Measurements from ENCODE around the gene DNAAF9. TPM values are rescaled to one million over a fixed set of nuclear protein-coding genes. Genes with fewer than 3 reads are reported as not detected.

DNAAF9 gene
- polyA plus RNA-seq, 4 donors = 1.4 to 9.6 (median 3.5) TPM

- no peaks in the 10 kb centered on the region for H3K9me3 ChIP-seq (ENCODE audit: control insufficient read depth in 2 of 2, insufficient read depth in 1 of 2, low read depth in 1 of 2, low read length in 1 of 2)
- H3K27me3 ChIP-seq (ENCODE audit: control insufficient read depth in 3 of 3, insufficient read depth in 3 of 3, low read length in 3 of 3) = no peaks in the 10 kb centered on the region
- 1% methylated on average over 31 to 59 of the region's 59 CpGs for WGBS, 3 donors
- no peak for FAIRE-seq
- peak; percentile 86 to 88 for DNase-seq
- peak overlapping the region; percentile 71 to 92 (median 84) for H3K4me3 ChIP-seq (ENCODE audit: low read depth in 1 of 3, low read length in 3 of 3)
- peaks cover 0 to 5% (median 0%) of the 10 kb centered on the region in 3 donors for H3K4me1 ChIP-seq (ENCODE audit: control insufficient read depth in 3 of 3, insufficient read depth in 2 of 3, low read depth in 1 of 3, low read length in 2 of 3)
- no peaks in the 10 kb centered on the region for H3K36me3 ChIP-seq (ENCODE audit: control insufficient read depth in 3 of 3, insufficient read depth in 2 of 3, low read depth in 1 of 3, low read length in 3 of 3)
- peak overlapping the region; percentile 17 to 91 (median 87) for H3K27ac ChIP-seq (ENCODE audit: low read depth in 1 of 3, low read length in 2 of 3)
Measured at GRCh38 chr20:3407771-3408637, 535 bp upstream of the DNAAF9 start.

GRCh38 chr20:3406481-3407039, 909 bp downstream of the DNAAF9 start:
- H3K4me3 ChIP-seq (ENCODE audit: low read depth in 1 of 3, low read length in 3 of 3) = peak overlapping the region; percentile 71 to 92 (median 84)
- H3K36me3 ChIP-seq (ENCODE audit: control insufficient read depth in 3 of 3, insufficient read depth in 2 of 3, low read depth in 1 of 3, low read length in 3 of 3) = no peaks in the 10 kb centered on the region
- no peaks in the 10 kb centered on the region for H3K27me3 ChIP-seq (ENCODE audit: control insufficient read depth in 3 of 3, insufficient read depth in 3 of 3, low read length in 3 of 3)
- no peak for FAIRE-seq
- H3K9me3 ChIP-seq (ENCODE audit: control insufficient read depth in 2 of 2, insufficient read depth in 1 of 2, low read depth in 1 of 2, low read length in 1 of 2) = no peaks in the 10 kb centered on the region
- DNase-seq = no peak
- WGBS, 3 donors = 19 to 49% (median 44%) methylated on average over 27 of the region's 27 CpGs
- H3K27ac ChIP-seq (ENCODE audit: low read depth in 1 of 3, low read length in 2 of 3) = peak overlapping the region; percentile 28 to 79 (median 74)
- H3K4me1 ChIP-seq (ENCODE audit: control insufficient read depth in 3 of 3, insufficient read depth in 2 of 3, low read depth in 1 of 3, low read length in 2 of 3) = peaks cover 0 to 5% (median 0%) of the 10 kb centered on the region in 3 donors

GRCh38 chr20:3405696-3406358, 1.6 kb downstream of the DNAAF9 start:
- Histone ChIP-seq H3K4me3 (ENCODE audit: low read depth in 1 of 3, low read length in 3 of 3) (peak overlapping the region in 1 of 3 donors; percentile 92), H3K27ac (ENCODE audit: low read depth in 1 of 3, low read length in 2 of 3) (no peak overlapping the region), H3K9me3 (ENCODE audit: control insufficient read depth in 2 of 2, insufficient read depth in 1 of 2, low read depth in 1 of 2, low read length in 1 of 2) (no peaks in the 10 kb centered on the region), H3K36me3 (ENCODE audit: control insufficient read depth in 3 of 3, insufficient read depth in 2 of 3, low read depth in 1 of 3, low read length in 3 of 3) (no peaks in the 10 kb centered on the region), H3K27me3 (ENCODE audit: control insufficient read depth in 3 of 3, insufficient read depth in 3 of 3, low read length in 3 of 3) (no peaks in the 10 kb centered on the region), H3K4me1 (ENCODE audit: control insufficient read depth in 3 of 3, insufficient read depth in 2 of 3, low read depth in 1 of 3, low read length in 2 of 3) (peaks cover 0 to 5% (median 0%) of the 10 kb centered on the region in 3 donors)
- FAIRE-seq (no peak), DNase-seq (no peak)
- 39 to 50% (median 47%) methylated on average over 3 of the region's 3 CpGs for WGBS, 3 donors

- Histone ChIP-seq H3K9me3 (ENCODE audit: control insufficient read depth in 2 of 2, insufficient read depth in 1 of 2, low read depth in 1 of 2, low read length in 1 of 2) (no peaks in the 10 kb centered on the region), H3K4me3 (ENCODE audit: low read depth in 1 of 3, low read length in 3 of 3) (no peak overlapping the region)
- FAIRE-seq = no peak
Measured at GRCh38 chr20:3405139-3405538, 2.3 kb downstream of the DNAAF9 start.

GRCh38 chr20:3404402-3404801, 3.1 kb downstream of the DNAAF9 start:
- Histone ChIP-seq H3K9me3 (ENCODE audit: control insufficient read depth in 2 of 2, insufficient read depth in 1 of 2, low read depth in 1 of 2, low read length in 1 of 2) (no peaks in the 10 kb centered on the region), H3K27ac (ENCODE audit: low read depth in 1 of 3, low read length in 2 of 3) (no peak overlapping the region), H3K4me3 (ENCODE audit: low read depth in 1 of 3, low read length in 3 of 3) (no peak overlapping the region), H3K4me1 (ENCODE audit: control insufficient read depth in 3 of 3, insufficient read depth in 2 of 3, low read depth in 1 of 3, low read length in 2 of 3) (peaks cover 0 to 5% (median 0%) of the 10 kb centered on the region in 3 donors), H3K36me3 (ENCODE audit: control insufficient read depth in 3 of 3, insufficient read depth in 2 of 3, low read depth in 1 of 3, low read length in 3 of 3) (no peaks in the 10 kb centered on the region), H3K27me3 (ENCODE audit: control insufficient read depth in 3 of 3, insufficient read depth in 3 of 3, low read length in 3 of 3) (no peaks in the 10 kb centered on the region)
- WGBS, 3 donors = 81 to 91% (median 89%) methylated on average over 4 of the region's 4 CpGs
- DNase-seq (no peak), FAIRE-seq (no peak)

More at GRCh38 chr20:3405139-3405538, 2.3 kb downstream of the DNAAF9 start:
- Histone ChIP-seq H3K27me3 (ENCODE audit: control insufficient read depth in 3 of 3, insufficient read depth in 3 of 3, low read length in 3 of 3) (no peaks in the 10 kb centered on the region), H3K4me1 (ENCODE audit: control insufficient read depth in 3 of 3, insufficient read depth in 2 of 3, low read depth in 1 of 3, low read length in 2 of 3) (peaks cover 0 to 5% (median 0%) of the 10 kb centered on the region in 3 donors), H3K27ac (ENCODE audit: low read depth in 1 of 3, low read length in 2 of 3) (no peak overlapping the region), H3K36me3 (ENCODE audit: control insufficient read depth in 3 of 3, insufficient read depth in 2 of 3, low read depth in 1 of 3, low read length in 3 of 3) (no peaks in the 10 kb centered on the region)
- 79 to 88% (median 88%) methylated on average over 2 of the region's 2 CpGs for WGBS, 3 donors
- DNase-seq = no peak

GRCh38 chr20:3403741-3404140, 3.7 kb downstream of the DNAAF9 start:
- 86 to 98% (median 95%) methylated on average over 2 of the region's 2 CpGs for WGBS, 3 donors
- FAIRE-seq (no peak), DNase-seq (no peak)
- H3K36me3 ChIP-seq (ENCODE audit: control insufficient read depth in 3 of 3, insufficient read depth in 2 of 3, low read depth in 1 of 3, low read length in 3 of 3) = no peaks in the 10 kb centered on the region
- H3K4me1 ChIP-seq (ENCODE audit: control insufficient read depth in 3 of 3, insufficient read depth in 2 of 3, low read depth in 1 of 3, low read length in 2 of 3) = peaks cover 0 to 5% (median 0%) of the 10 kb centered on the region in 3 donors
- no peak overlapping the region for H3K4me3 ChIP-seq (ENCODE audit: low read depth in 1 of 3, low read length in 3 of 3)
- H3K9me3 ChIP-seq (ENCODE audit: control insufficient read depth in 2 of 2, insufficient read depth in 1 of 2, low read depth in 1 of 2, low read length in 1 of 2) = no peaks in the 10 kb centered on the region
- no peaks in the 10 kb centered on the region for H3K27me3 ChIP-seq (ENCODE audit: control insufficient read depth in 3 of 3, insufficient read depth in 3 of 3, low read length in 3 of 3)
- H3K27ac ChIP-seq (ENCODE audit: low read depth in 1 of 3, low read length in 2 of 3) = no peak overlapping the region

- H3K27ac ChIP-seq (ENCODE audit: low read depth in 1 of 3, low read length in 2 of 3) = no peak overlapping the region
- peaks cover 0 to 5% (median 0%) of the 10 kb centered on the region in 3 donors for H3K4me1 ChIP-seq (ENCODE audit: control insufficient read depth in 3 of 3, insufficient read depth in 2 of 3, low read depth in 1 of 3, low read length in 2 of 3)
- FAIRE-seq = no peak
- H3K27me3 ChIP-seq (ENCODE audit: control insufficient read depth in 3 of 3, insufficient read depth in 3 of 3, low read length in 3 of 3) = no peaks in the 10 kb centered on the region
- no peaks in the 10 kb centered on the region for H3K9me3 ChIP-seq (ENCODE audit: control insufficient read depth in 2 of 2, insufficient read depth in 1 of 2, low read depth in 1 of 2, low read length in 1 of 2)
- H3K4me3 ChIP-seq (ENCODE audit: low read depth in 1 of 3, low read length in 3 of 3) = no peak overlapping the region
- WGBS, 3 donors = 92 to 95% (median 95%) methylated on average over 6 of the region's 6 CpGs
- H3K36me3 ChIP-seq (ENCODE audit: control insufficient read depth in 3 of 3, insufficient read depth in 2 of 3, low read depth in 1 of 3, low read length in 3 of 3) = no peaks in the 10 kb centered on the region
- no peak for DNase-seq
Measured at GRCh38 chr20:3402453-3402852, 5.0 kb downstream of the DNAAF9 start.

Data from small intestine (tissue), 7 donors.